ENCODE results near the gene APCDD1. TPM values are rescaled to one million over a fixed set of nuclear protein-coding genes. Genes with fewer than 3 reads are reported as not detected.
"Not testable (repeated sequence)": the region's sequence is repeated elsewhere in the genome, so short reads cannot be mapped to it uniquely, and the experiment has no call there.

The APCDD1 gene
- polyA plus RNA-seq, 1 of the 3 experiments (the other 2 are of a cell fraction) = 0.02 TPM

GRCh38 chr18:10463096-10463495 lies 8.7 kb downstream of the APCDD1 start (continued):
- TF ChIP-seq IRF3 (IDR thresholded peaks at IDR 0.05; ENCODE audit: low read depth, low read length) = no peak
- no peak for TF ChIP-seq MXI1 (IDR thresholded peaks at IDR 0.05; ENCODE audit: low read depth, low read length)
- TF ChIP-seq SIN3A (IDR thresholded peaks at IDR 0.05; ENCODE audit: borderline replicate concordance, low read depth, low read length) = no peak
- no peak for TF ChIP-seq TAF1 (IDR thresholded peaks at IDR 0.05; ENCODE audit: borderline replicate concordance, low read depth, low read length)
- no peak for TF ChIP-seq CHD2 (IDR thresholded peaks at IDR 0.05; ENCODE audit: low read length, partially characterized antibody)
- no peak for TF ChIP-seq FOSL2 (IDR thresholded peaks at IDR 0.05; ENCODE audit: borderline replicate concordance, low read depth)

GRCh38 chr18:10463741-10464140 lies 9.3 kb downstream of the APCDD1 start:
- CTCF ChIA-PET = interaction anchor here (1.3 kb wide), 1 partner anchor 493 kb away, joined by 3 read pairs; no protein-coding TSS in a partner anchor
- 49% methylated on average over 4 of the region's 4 CpGs for WGBS (ENCODE audit: low lambda C conversion rate)
- no peak for DNase-seq
- Histone ChIP-seq H3K9me3 (no peaks in the 10 kb centered on the region), H3K9ac (no peak overlapping the region), H4K20me1 (ENCODE audit: insufficient read depth) (no peaks in the 10 kb centered on the region), H3K36me3 (replicated peaks in 1 of 2; ENCODE audit: control insufficient read depth in 1 of 2, insufficient read depth in 2 of 2, low read length in 1 of 2) (no peaks in the 10 kb centered on the region), H3K4me2 (no peak overlapping the region), H2AFZ (ENCODE audit: low read depth) (no peak overlapping the region), H3K4me3 (ENCODE audit: low read depth in 2 of 2, low read length in 1 of 2) (no peak overlapping the region), H3K79me2 (ENCODE audit: insufficient read depth) (no peaks in the 10 kb centered on the region), H3K4me1 (ENCODE audit: control insufficient read depth in 1 of 2, insufficient read depth in 2 of 2, low read depth in 1 of 2, low read length in 1 of 2) (peaks cover 2 to 9% of the 10 kb centered on the region in 2 experiments; a peak in 3 of 4 replicates), H3K27me3 (ENCODE audit: insufficient read depth) (no peaks in the 10 kb centered on the region), H3F3A (replicated peaks; ENCODE audit: insufficient read depth) (no peaks in the 10 kb centered on the region), H3K27ac (ENCODE audit: low read depth in 2 of 2, low read length in 1 of 2) (no peak overlapping the region), H3K9me2 (no peaks in the 10 kb centered on the region)
- POLR2A ChIA-PET = no interaction called here
- TF ChIP-seq JUND (IDR thresholded peaks at IDR 0.05) = no peak
- no peak for TF ChIP-seq USF1 (IDR thresholded peaks at IDR 0.05; ENCODE audit: borderline replicate concordance, low read depth)
- TF ChIP-seq PBX3 (IDR thresholded peaks at IDR 0.05) = no peak

- H2AFZ ChIP-seq (ENCODE audit: low read depth); H3K27me3 ChIP-seq (ENCODE audit: insufficient read depth); H4K20me1 ChIP-seq (ENCODE audit: insufficient read depth); H3K79me2 ChIP-seq (ENCODE audit: insufficient read depth); H3F3A ChIP-seq (replicated peaks; ENCODE audit: insufficient read depth); POLR2A ChIA-PET; DNase-seq; H3K4me3 ChIP-seq (ENCODE audit: low read depth in 2 of 2, low read length in 1 of 2); H3K9me2 ChIP-seq; H3K4me2 ChIP-seq; H3K36me3 ChIP-seq (replicated peaks in 1 of 2; ENCODE audit: control insufficient read depth in 1 of 2, insufficient read depth in 2 of 2, low read length in 1 of 2); H3K27ac ChIP-seq (ENCODE audit: low read depth in 2 of 2, low read length in 1 of 2); H3K9me3 ChIP-seq; H3K9ac ChIP-seq: not testable (repeated sequence)
- WGBS (ENCODE audit: low lambda C conversion rate) = 68% methylated on average over 2 of the region's 2 CpGs
- CTCF ChIA-PET = interaction anchor here (1.3 kb wide), 1 partner anchor 494 kb away, joined by 3 read pairs; no protein-coding TSS in a partner anchor
- H3K4me1 ChIP-seq (ENCODE audit: control insufficient read depth in 1 of 2, insufficient read depth in 2 of 2, low read depth in 1 of 2, low read length in 1 of 2) = peaks cover 2 to 13% of the 10 kb centered on the region in 2 experiments; a peak in 3 of 4 replicates
These were observed 9.8 kb downstream of the APCDD1 start for GRCh38 chr18:10464161-10464648.
